Ishikawa (cell line): ENCODE results near the gene OLFML2B.

Experiments
- CEBPB ChIP-seq: IDR thresholded peaks from 2 replicates; pipeline ENCODE4 v1.6.1; 2012
- CREB1 ChIP-seq: IDR thresholded peaks from 2 replicates; pipeline ENCODE4 v1.6.1; 2012; ENCODE audit warnings: low read depth
- EGR1 ChIP-seq: IDR thresholded peaks from 2 replicates; pipeline ENCODE4 v1.6.1; 2012
- EP300 ChIP-seq: IDR thresholded peaks from 2 replicates; pipeline ENCODE4 v1.6.1; 2012; ENCODE audit warnings: borderline replicate concordance
- FOXM1 ChIP-seq: IDR thresholded peaks from 2 replicates; pipeline ENCODE4 v1.6.1; 2012; ENCODE audit warnings: low read depth, borderline replicate concordance
- NFIC ChIP-seq: IDR thresholded peaks from 2 replicates; pipeline ENCODE4 v1.6.1; 2012
- RAD21 ChIP-seq: IDR thresholded peaks from 2 replicates; pipeline ENCODE4 v1.6.1; 2012; ENCODE audit warnings: low read depth
- REST ChIP-seq: IDR thresholded peaks from 2 replicates; pipeline ENCODE4 v1.6.1; 2012; ENCODE audit warnings: low read depth, mild to moderate bottlenecking
- TAF1 ChIP-seq: IDR thresholded peaks from 2 replicates; pipeline ENCODE4 v1.6.1; 2012; ENCODE audit warnings: low read depth, mild to moderate bottlenecking
- TCF12 ChIP-seq: IDR thresholded peaks from 2 replicates; pipeline ENCODE4 v1.6.1; 2012; ENCODE audit warnings: low read depth
- TEAD4 ChIP-seq: IDR thresholded peaks from 2 replicates; pipeline ENCODE4 v1.6.1; 2012
- USF1 ChIP-seq: IDR thresholded peaks from 2 replicates; pipeline ENCODE4 v1.6.1; 2012
- YY1 ChIP-seq: IDR thresholded peaks from 2 replicates; pipeline ENCODE4 v1.6.1; 2012; ENCODE audit warnings: low read depth
- ZBTB7A ChIP-seq: IDR thresholded peaks from 2 replicates; pipeline ENCODE4 v1.6.1; 2012; ENCODE audit warnings: low read depth
- TF ChIP-seq, protein P1 (sequence below): IDR thresholded peaks from 2 replicates; pipeline ENCODE4 v1.6.1; 2012

OLFML2B gene

GRCh38 chr1:161982917-161983316 is 40.8 kb downstream of the OLFML2B start:
- TF ChIP-seq REST (no peak), NFIC (no peak), CEBPB (no peak), USF1 (no peak), FOXM1 (no peak), TEAD4 (no peak), TCF12 (no peak), TAF1 (no peak), EP300 (no peak)
- TF ChIP-seq, protein P1, sequence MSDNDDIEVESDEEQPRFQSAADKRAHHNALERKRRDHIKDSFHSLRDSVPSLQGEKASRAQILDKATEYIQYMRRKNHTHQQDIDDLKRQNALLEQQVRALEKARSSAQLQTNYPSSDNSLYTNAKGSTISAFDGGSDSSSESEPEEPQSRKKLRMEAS, result no peak

- TF ChIP-seq NFIC (no peak), FOXM1 (no peak), YY1 (no peak), TCF12 (no peak), ZBTB7A (no peak), REST (no peak), CEBPB (no peak), TAF1 (no peak), CREB1 (no peak), RAD21 (no peak), EP300 (no peak), TEAD4 (no peak), EGR1 (no peak), USF1 (no peak)
- TF ChIP-seq, protein P1, result no peak
Measured at GRCh38 chr1:161982507-161982895, 41.2 kb downstream of the OLFML2B start.

- TF ChIP-seq ZBTB7A (no peak), USF1 (no peak), NFIC (no peak), EGR1 (no peak), EP300 (no peak), TAF1 (no peak), REST (no peak), TEAD4 (no peak), FOXM1 (no peak), YY1 (no peak), RAD21 (no peak), CREB1 (no peak), TCF12 (no peak), CEBPB (no peak)
- TF ChIP-seq, protein P1, result no peak
Measured at GRCh38 chr1:161981735-161982506, 41.7 kb downstream of the OLFML2B start.

DNA sequence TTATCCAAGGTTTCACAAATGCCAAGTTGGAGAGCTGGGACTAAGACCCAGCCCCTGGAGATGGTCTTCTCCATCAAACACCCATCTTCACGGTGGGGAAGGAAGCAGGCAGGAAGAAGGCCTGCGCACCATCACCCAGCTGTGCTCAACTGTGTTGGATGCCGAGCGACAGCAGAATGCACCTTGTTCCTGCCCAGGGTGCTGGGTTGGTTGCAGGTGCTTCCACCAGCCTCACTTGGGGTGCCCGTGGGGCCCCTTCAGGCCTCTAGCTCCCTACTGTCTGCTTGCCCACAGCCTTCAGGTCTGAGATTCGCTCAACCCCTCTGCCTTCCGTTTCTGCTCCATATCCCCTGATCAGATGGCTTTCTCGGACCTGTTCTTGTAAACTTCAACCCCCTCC is 42.5 kb downstream of the OLFML2B start:
- TF ChIP-seq ZBTB7A, result no peak
- TF ChIP-seq EP300, result no peak
- TF ChIP-seq TAF1, result no peak
- TF ChIP-seq FOXM1, result no peak
- TF ChIP-seq, protein P1, result no peak
- TF ChIP-seq EGR1, result no peak
- TF ChIP-seq CREB1, result no peak
- no peak for TF ChIP-seq CEBPB
- TF ChIP-seq YY1, result no peak
- TF ChIP-seq REST, result no peak
- no peak for TF ChIP-seq NFIC
- TF ChIP-seq RAD21, result no peak
- TF ChIP-seq TCF12, result no peak
- no peak for TF ChIP-seq USF1
- TF ChIP-seq TEAD4, result no peak
